ENCODE measurements around the gene C8B.

Gene C8B

GRCh38 chr1:56966698-56966999, 834 bp upstream of the C8B start:
- Histone ChIP-seq H3K27me3 (no peaks in the 10 kb centered on the region), H3K4me3 (ENCODE audit: low read depth in 1 of 2, low read length in 1 of 2) (no peak overlapping the region)
- no peak for TF ChIP-seq CTCF (IDR thresholded peaks at IDR 0.05)

GRCh38 chr1:56965191-56965590, 624 bp downstream of the C8B start:
- Histone ChIP-seq H3K9me3 (no peaks in the 10 kb centered on the region), H3K27ac (no peak overlapping the region), H3K4me3 (ENCODE audit: low read depth in 1 of 2, low read length in 1 of 2) (no peak overlapping the region), H3K27me3 (no peaks in the 10 kb centered on the region), H3K36me3 (no peaks in the 10 kb centered on the region), H3K4me1 (ENCODE audit: control insufficient read depth in 1 of 2, insufficient read depth in 1 of 2, low read depth in 1 of 2, low read length in 1 of 2) (no peaks in the 10 kb centered on the region)
- no peak for TF ChIP-seq CTCF (IDR thresholded peaks at IDR 0.05)

More at GRCh38 chr1:56966698-56966999, 834 bp upstream of the C8B start:
- no peaks in the 10 kb centered on the region for H3K36me3 ChIP-seq
- H3K27ac ChIP-seq: no peak overlapping the region
- no peaks in the 10 kb centered on the region for H3K4me1 ChIP-seq (ENCODE audit: control insufficient read depth in 1 of 2, insufficient read depth in 1 of 2, low read depth in 1 of 2, low read length in 1 of 2)
- no peaks in the 10 kb centered on the region for H3K9me3 ChIP-seq

DNA sequence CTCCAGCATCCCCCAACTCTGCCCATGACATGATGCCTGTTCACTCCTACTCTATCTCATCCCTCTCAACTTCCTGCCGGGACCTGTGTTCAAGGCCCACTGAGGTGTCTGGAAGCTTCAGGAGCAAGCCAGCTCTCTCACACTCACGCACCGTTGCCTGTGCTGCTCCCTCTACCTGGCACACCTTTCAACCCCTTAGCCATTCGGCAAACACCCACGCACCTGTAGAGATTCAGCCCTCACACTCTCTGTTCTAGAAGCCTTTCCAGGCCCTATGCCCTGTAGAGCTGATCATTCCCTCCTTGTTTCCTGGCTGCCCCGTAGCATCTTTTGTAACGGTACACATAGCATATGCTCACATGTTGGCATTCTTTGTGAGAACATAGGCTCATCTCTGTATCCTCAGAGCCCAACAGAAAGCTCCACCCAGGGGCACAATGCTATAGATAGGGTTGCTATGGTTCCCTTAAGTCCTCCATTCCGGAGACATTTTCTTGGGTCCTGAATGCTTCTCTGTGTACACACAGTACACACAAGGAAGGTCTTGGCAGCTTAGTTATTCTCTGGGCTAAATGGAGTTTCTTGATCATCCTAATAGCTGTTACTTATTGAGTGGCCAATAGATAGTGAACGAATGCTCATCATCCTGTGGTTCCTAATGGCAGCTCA, 1.3 kb downstream of the C8B start:
- Histone ChIP-seq H3K36me3 (no peaks in the 10 kb centered on the region), H3K9me3 (no peaks in the 10 kb centered on the region), H3K4me3 (ENCODE audit: low read depth in 1 of 2, low read length in 1 of 2) (no peak overlapping the region), H3K27ac (no peak overlapping the region), H3K4me1 (ENCODE audit: control insufficient read depth in 1 of 2, insufficient read depth in 1 of 2, low read depth in 1 of 2, low read length in 1 of 2) (no peaks in the 10 kb centered on the region), H3K27me3 (no peaks in the 10 kb centered on the region)
- TF ChIP-seq CTCF (IDR thresholded peaks at IDR 0.05): no peak

DNA sequence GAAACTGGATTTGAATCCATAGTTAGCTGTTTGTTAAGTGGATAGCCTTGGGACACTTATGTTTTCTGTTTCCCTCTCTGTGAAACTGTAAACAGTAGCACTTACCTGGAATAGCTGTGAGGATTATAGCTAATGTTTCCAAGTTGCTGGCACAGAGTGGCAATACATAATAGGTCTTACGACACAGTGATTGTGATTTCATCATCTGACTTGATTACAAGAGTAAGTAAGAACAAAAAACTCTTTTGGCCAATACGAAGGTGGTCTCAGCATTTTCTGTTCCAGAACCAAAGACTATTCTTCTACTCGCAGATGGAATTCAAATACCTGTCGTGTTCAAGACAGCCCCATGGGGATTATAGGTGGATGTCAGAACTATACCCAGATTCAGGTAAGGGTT, 2.1 kb downstream of the C8B start:
- Histone ChIP-seq H3K4me1 (ENCODE audit: control insufficient read depth in 1 of 2, insufficient read depth in 1 of 2, low read depth in 1 of 2, low read length in 1 of 2) (no peaks in the 10 kb centered on the region), H3K36me3 (no peaks in the 10 kb centered on the region)
- no peak for TF ChIP-seq CTCF (IDR thresholded peaks at IDR 0.05)

DNA sequence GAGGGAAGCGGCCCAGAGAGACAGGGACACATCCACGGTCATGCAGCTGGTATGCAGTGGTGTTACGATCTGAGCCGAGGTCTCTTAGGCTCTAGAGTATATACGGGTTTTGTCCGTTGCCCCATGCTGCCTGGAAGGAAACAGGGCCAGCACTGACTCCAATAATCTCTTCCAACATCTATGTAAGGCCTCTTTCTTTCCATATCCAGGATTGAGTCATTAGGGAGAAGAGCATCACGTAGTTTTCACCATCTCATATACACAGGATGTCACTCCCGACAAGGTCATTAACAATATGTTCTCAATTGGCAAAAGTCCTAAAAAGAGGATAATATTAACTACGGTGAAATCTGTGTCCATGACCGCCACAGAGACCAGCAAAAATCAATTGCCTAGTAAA, 4.4 kb downstream of the C8B start:
- TF ChIP-seq CTCF (IDR thresholded peaks at IDR 0.05): no peak
- H3K9me3 ChIP-seq: no peaks in the 10 kb centered on the region
- H3K36me3 ChIP-seq: no peaks in the 10 kb centered on the region
- H3K4me1 ChIP-seq (ENCODE audit: control insufficient read depth in 1 of 2, insufficient read depth in 1 of 2, low read depth in 1 of 2, low read length in 1 of 2): no peaks in the 10 kb centered on the region
- H3K4me3 ChIP-seq (ENCODE audit: low read depth in 1 of 2, low read length in 1 of 2): no peak overlapping the region
- no peaks in the 10 kb centered on the region for H3K27me3 ChIP-seq
- H3K27ac ChIP-seq: no peak overlapping the region

More for the DNA sequence above, 2.1 kb downstream of the C8B start:
- Histone ChIP-seq H3K9me3 (no peaks in the 10 kb centered on the region), H3K27me3 (no peaks in the 10 kb centered on the region), H3K27ac (no peak overlapping the region), H3K4me3 (ENCODE audit: low read depth in 1 of 2, low read length in 1 of 2) (no peak overlapping the region)

DNA sequence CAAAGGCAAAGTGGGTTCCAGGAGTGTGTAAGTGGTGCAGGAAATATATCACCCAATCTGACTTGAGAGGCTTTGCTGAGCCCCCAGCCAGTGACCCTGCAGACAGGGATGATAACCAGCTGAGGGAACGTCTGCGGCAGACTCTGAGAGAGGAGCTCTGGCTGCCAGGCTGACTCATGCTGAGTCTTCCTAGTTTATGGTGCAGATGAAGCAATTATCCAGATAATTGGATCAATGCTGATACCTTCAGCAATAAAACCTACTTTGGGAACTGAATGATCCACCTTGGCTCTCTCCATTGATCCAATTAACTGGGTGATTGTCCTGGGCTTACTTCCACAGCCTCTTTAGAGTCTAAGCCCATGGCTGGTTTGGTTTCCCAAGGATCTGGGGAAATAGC, 7.3 kb downstream of the C8B start:
- no peak for TF ChIP-seq CTCF (IDR thresholded peaks at IDR 0.05)
- no peaks in the 10 kb centered on the region for H3K9me3 ChIP-seq

More for the DNA sequence above, 7.3 kb downstream of the C8B start:
- no peaks in the 10 kb centered on the region for H3K36me3 ChIP-seq
- H3K27me3 ChIP-seq: no peaks in the 10 kb centered on the region
- no peaks in the 10 kb centered on the region for H3K4me1 ChIP-seq (ENCODE audit: control insufficient read depth in 1 of 2, insufficient read depth in 1 of 2, low read depth in 1 of 2, low read length in 1 of 2)
- H3K27ac ChIP-seq: no peak overlapping the region
- H3K4me3 ChIP-seq (ENCODE audit: low read depth in 1 of 2, low read length in 1 of 2): no peak overlapping the region

Data from neutrophil (primary cell).